Mesendoderm (in vitro differentiated cells): ENCODE data around the gene SLC2A13. TPM values are rescaled to one million over a fixed set of nuclear protein-coding genes. Genes with fewer than 3 reads are reported as not detected.

Experiments
- DNase-seq: peaks from one replicate; pipeline ENCODE4 v3.0.0; 2013
- H2AK5ac ChIP-seq: 2 replicates; pipeline ENCODE4 v1.6.1; 2013; ENCODE audit warnings: low read length, inconsistent platforms
- H2BK120ac ChIP-seq: 2 replicates; pipeline ENCODE4 v1.6.1; 2013; ENCODE audit warnings: low read depth, mild to moderate bottlenecking, low read length, moderate library complexity, mixed read lengths
- H2BK15ac ChIP-seq: replicated peaks from 2 replicates; pipeline ENCODE4 v1.6.1; 2013; ENCODE audit warnings: low read depth, mild to moderate bottlenecking, moderate library complexity
- H2BK5ac ChIP-seq: 2 replicates; pipeline ENCODE4 v1.6.1; 2013; ENCODE audit warnings: low read length, inconsistent platforms
- H3K18ac ChIP-seq: 2 replicates; pipeline ENCODE4 v1.6.1; 2013; ENCODE audit warnings: mild to moderate bottlenecking, low read length, mixed read lengths
- H3K23ac ChIP-seq: one replicate; pipeline ENCODE4 v1.6.1; 2013; ENCODE audit warnings: low read length
- H3K27ac ChIP-seq: 2 replicates; pipeline ENCODE4 v1.5.1; 2013; ENCODE audit warnings: low read depth, mild to moderate bottlenecking, inconsistent platforms, low read length, moderate library complexity
- H3K27me3 ChIP-seq: 2 replicates; pipeline ENCODE4 v1.6.1; 2013; ENCODE audit warnings: low read length, control low read depth, mild to moderate bottlenecking, inconsistent platforms; ENCODE audit not compliant: insufficient read depth, poor library complexity
- H3K36me3 ChIP-seq: 2 replicates; pipeline ENCODE4 v1.6.1; 2013; ENCODE audit warnings: low read length, inconsistent platforms; ENCODE audit not compliant: control insufficient read depth, insufficient read depth
- H3K4ac ChIP-seq: one replicate; pipeline ENCODE4 v1.6.1; 2013; ENCODE audit warnings: low read depth, mild to moderate bottlenecking, low read length, moderate library complexity
- H3K4me1 ChIP-seq: 2 replicates; pipeline ENCODE4 v1.6.1; 2013; ENCODE audit warnings: low read depth, low read length, inconsistent platforms; ENCODE audit not compliant: control insufficient read depth
- H3K4me2 ChIP-seq: 2 replicates; pipeline ENCODE4 v1.6.1; 2013; ENCODE audit warnings: low read length
- H3K4me3 ChIP-seq: 2 replicates; pipeline ENCODE4 v1.5.1; 2013; ENCODE audit warnings: mild to moderate bottlenecking, low read length
- H3K56ac ChIP-seq: one replicate; pipeline ENCODE4 v1.6.1; 2013; ENCODE audit warnings: low read length
- H3K79me1 ChIP-seq: 2 replicates; pipeline ENCODE4 v1.6.1; 2013; ENCODE audit warnings: low read length, inconsistent platforms
- H3K79me2 ChIP-seq: 2 replicates; pipeline ENCODE4 v1.6.1; 2013; ENCODE audit warnings: mild to moderate bottlenecking, low read length; ENCODE audit not compliant: control insufficient read depth, insufficient read depth
- H3K9ac ChIP-seq: 2 replicates; pipeline ENCODE4 v1.6.1; 2013; ENCODE audit warnings: low read length, inconsistent platforms
- H4K5ac ChIP-seq: one replicate; pipeline ENCODE4 v1.6.1; 2013; ENCODE audit warnings: low read length
- H4K8ac ChIP-seq: one replicate; pipeline ENCODE4 v1.6.1; 2013; ENCODE audit warnings: low read depth, mild to moderate bottlenecking, control low read depth, low read length, moderate library complexity
- WGBS: extraction: QIAGEN DNeasy Blood & Tissue Kit; methylation state at CpG from one replicate; pipeline ENCODE4 v1.1.7; 2013; ENCODE audit warnings: low lambda C conversion rate, missing lambda C conversion rate; ENCODE audit not compliant: insufficient coverage; ENCODE audit errors: extremely low coverage; 5-methylcytosine and 5-hydroxymethylcytosine counted together
- small RNA-seq: library from polyadenylated mRNA; stranded (forward); fragments of <200 nt; extraction: miRNeasy Mini kit (QIAGEN cat#:217004); gene quantifications from one replicate; pipeline ENCODE3, GENCODE V24; 2013; ENCODE audit not compliant: insufficient read depth

SLC2A13 gene

GRCh38 chr12:39712334-39712733 is 393.5 kb downstream of the SLC2A13 start:
- H2BK15ac ChIP-seq: no peak overlapping the region
- H4K5ac ChIP-seq: no peak overlapping the region
- no peak overlapping the region for H3K4me3 ChIP-seq
- H3K4me1 ChIP-seq: no peaks in the 10 kb centered on the region
- H3K79me1 ChIP-seq: no peaks in the 10 kb centered on the region
- H3K4me2 ChIP-seq: no peak overlapping the region
- no peak overlapping the region for H2AK5ac ChIP-seq
- H4K8ac ChIP-seq: no peak overlapping the region
- no peak overlapping the region for H2BK5ac ChIP-seq
- H3K27me3 ChIP-seq: no peaks in the 10 kb centered on the region
- H3K79me2 ChIP-seq: no peaks in the 10 kb centered on the region
- no peak overlapping the region for H3K27ac ChIP-seq
- H3K18ac ChIP-seq: no peak overlapping the region
- WGBS: 100% methylated on average over 4 of the region's 20 CpGs
- no peak overlapping the region for H2BK120ac ChIP-seq
- H3K36me3 ChIP-seq: no peaks in the 10 kb centered on the region
- H3K9ac ChIP-seq: no peak overlapping the region
- no peak for DNase-seq
- H3K23ac ChIP-seq: no peak overlapping the region
- no peak overlapping the region for H3K4ac ChIP-seq
- no peak overlapping the region for H3K56ac ChIP-seq

Small RNA genes lying within 50 kb of the gene (small RNA-seq; reads per million reads assigned to genes)
- gene RF00414: not detected
